Measurements from ENCODE around the gene ABCA1. TPM values are rescaled to one million over a fixed set of nuclear protein-coding genes. Genes with fewer than 3 reads are reported as not detected.
"Not testable (repeated sequence)": the region's sequence is repeated elsewhere in the genome, so short reads cannot be mapped to it uniquely, and the experiment has no call there.

Gene ABCA1
- total RNA-seq, 1 experiment from 2014 or later = 0.69 TPM

DNA sequence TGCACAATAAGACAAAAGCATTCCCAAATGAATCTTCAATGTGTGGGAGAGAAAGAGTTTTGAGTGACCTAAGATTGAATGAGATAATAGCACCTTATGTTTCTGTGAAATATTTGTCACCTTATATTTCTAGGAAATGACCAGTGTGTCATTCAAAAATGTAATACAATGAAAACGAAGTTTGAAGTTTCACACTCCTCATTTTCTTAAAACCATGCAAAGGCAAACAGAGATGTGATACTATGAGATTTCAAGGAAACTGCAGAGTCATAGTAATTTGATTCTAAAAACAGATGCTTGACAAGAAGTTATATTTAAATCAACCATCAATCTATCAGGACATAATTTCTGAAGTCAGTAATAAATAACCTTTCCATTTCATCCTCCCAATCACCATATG, 13.6 kb upstream of the ABCA1 start:
- Histone ChIP-seq H3K36me3 (ENCODE audit: insufficient read depth, low read length, poor library complexity, severe bottlenecking) (no peaks in the 10 kb centered on the region), H3K27me3 (replicated peaks; ENCODE audit: insufficient read depth, low read depth, low read length, poor library complexity) (no peaks in the 10 kb centered on the region), H3K27ac (ENCODE audit: low read depth, low read length, poor library complexity, severe bottlenecking) (no peak overlapping the region), H3K4me3 (ENCODE audit: low read depth, low read length, poor library complexity, severe bottlenecking) (no peak overlapping the region), H3K4me1 (ENCODE audit: insufficient read depth, low read length, poor library complexity, severe bottlenecking) (no peaks in the 10 kb centered on the region), H3K9me3 (ENCODE audit: low read depth, low read length, poor library complexity, severe bottlenecking) (no peaks in the 10 kb centered on the region)
- TF ChIP-seq, protein P1, sequence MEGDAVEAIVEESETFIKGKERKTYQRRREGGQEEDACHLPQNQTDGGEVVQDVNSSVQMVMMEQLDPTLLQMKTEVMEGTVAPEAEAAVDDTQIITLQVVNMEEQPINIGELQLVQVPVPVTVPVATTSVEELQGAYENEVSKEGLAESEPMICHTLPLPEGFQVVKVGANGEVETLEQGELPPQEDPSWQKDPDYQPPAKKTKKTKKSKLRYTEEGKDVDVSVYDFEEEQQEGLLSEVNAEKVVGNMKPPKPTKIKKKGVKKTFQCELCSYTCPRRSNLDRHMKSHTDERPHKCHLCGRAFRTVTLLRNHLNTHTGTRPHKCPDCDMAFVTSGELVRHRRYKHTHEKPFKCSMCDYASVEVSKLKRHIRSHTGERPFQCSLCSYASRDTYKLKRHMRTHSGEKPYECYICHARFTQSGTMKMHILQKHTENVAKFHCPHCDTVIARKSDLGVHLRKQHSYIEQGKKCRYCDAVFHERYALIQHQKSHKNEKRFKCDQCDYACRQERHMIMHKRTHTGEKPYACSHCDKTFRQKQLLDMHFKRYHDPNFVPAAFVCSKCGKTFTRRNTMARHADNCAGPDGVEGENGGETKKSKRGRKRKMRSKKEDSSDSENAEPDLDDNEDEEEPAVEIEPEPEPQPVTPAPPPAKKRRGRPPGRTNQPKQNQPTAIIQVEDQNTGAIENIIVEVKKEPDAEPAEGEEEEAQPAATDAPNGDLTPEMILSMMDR (conservative IDR thresholded peaks at IDR 0.05; ENCODE audit: low read depth, low read length) = no peak
- no peak for TF ChIP-seq EZH2 (IDR thresholded peaks at IDR 0.05; ENCODE audit: borderline replicate concordance, low read depth, low read length, poor library complexity, severe bottlenecking)
- no peak for DNase-seq (ENCODE audit: low spot score)
- no TSS peak for BruUV-seq (replicated peaks)
- ChIA-PET POLR2A (ENCODE audit: low non-redundant PET) (no interaction called here), CTCF (no interaction called here)
- intact Hi-C loops (cut with micrococcal nuclease; ENCODE audit: unreplicated experiment) = no loop called here

DNA sequence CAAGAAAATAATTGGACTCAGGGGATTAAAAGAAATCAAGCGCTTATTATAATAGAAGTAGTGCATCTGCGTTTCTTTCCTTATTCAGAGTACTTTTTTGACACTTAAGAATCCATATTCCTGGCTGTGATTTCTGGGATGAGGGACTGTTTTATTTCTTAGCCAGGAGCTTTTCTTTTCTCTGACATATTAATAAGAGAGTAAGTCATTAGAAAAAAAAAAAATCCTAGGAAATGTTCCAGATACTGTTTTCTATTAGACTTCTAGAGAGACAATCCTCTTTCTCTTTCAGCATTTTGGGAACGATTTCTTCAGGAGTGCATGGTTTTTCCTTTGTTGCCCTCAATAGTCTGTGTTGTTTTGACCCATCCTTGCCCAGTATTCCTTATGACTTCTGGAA, 8.3 kb upstream of the ABCA1 start:
- intact Hi-C loops (cut with micrococcal nuclease; ENCODE audit: unreplicated experiment) = no loop called here
- no peaks in the 10 kb centered on the region for H3K36me3 ChIP-seq (ENCODE audit: insufficient read depth, low read length, poor library complexity, severe bottlenecking)
- DNase-seq (ENCODE audit: low spot score) = no peak
- H3K27me3 ChIP-seq (replicated peaks; ENCODE audit: insufficient read depth, low read depth, low read length, poor library complexity) = no peaks in the 10 kb centered on the region
- no peaks in the 10 kb centered on the region for H3K9me3 ChIP-seq (ENCODE audit: low read depth, low read length, poor library complexity, severe bottlenecking)
- ChIA-PET POLR2A (ENCODE audit: low non-redundant PET) (no interaction called here), CTCF (no interaction called here)
- no peaks in the 10 kb centered on the region for H3K4me1 ChIP-seq (ENCODE audit: insufficient read depth, low read length, poor library complexity, severe bottlenecking)
- TF ChIP-seq EZH2 (IDR thresholded peaks at IDR 0.05; ENCODE audit: borderline replicate concordance, low read depth, low read length, poor library complexity, severe bottlenecking) = no peak
- BruUV-seq (replicated peaks) = no TSS peak
- H3K4me3 ChIP-seq (ENCODE audit: low read depth, low read length, poor library complexity, severe bottlenecking) = no peak overlapping the region
- H3K27ac ChIP-seq (ENCODE audit: low read depth, low read length, poor library complexity, severe bottlenecking) = no peak overlapping the region

DNA sequence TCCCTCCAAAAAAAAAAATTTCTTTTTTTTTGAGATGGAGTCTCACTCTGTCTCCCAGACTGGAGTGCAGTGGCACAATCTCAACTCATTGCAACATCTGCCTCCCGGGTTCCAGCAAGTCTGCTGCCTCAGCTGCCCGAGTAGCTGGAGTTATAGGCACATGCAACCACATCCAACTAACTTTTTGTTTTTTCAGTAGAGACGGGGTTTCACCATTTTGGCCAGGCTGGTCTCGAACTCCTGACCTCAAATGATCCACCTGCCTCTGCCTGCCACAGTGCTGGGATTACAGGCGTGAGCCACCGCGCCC, 7.5 kb upstream of the ABCA1 start:
- CTCF ChIA-PET; H3K9me3 ChIP-seq (ENCODE audit: low read depth, low read length, poor library complexity, severe bottlenecking); H3K27me3 ChIP-seq (replicated peaks; ENCODE audit: insufficient read depth, low read depth, low read length, poor library complexity); H3K36me3 ChIP-seq (ENCODE audit: insufficient read depth, low read length, poor library complexity, severe bottlenecking); H3K27ac ChIP-seq (ENCODE audit: low read depth, low read length, poor library complexity, severe bottlenecking); BruUV-seq (replicated peaks); H3K4me3 ChIP-seq (ENCODE audit: low read depth, low read length, poor library complexity, severe bottlenecking); H3K4me1 ChIP-seq (ENCODE audit: insufficient read depth, low read length, poor library complexity, severe bottlenecking); DNase-seq (ENCODE audit: low spot score); intact Hi-C loops (cut with micrococcal nuclease; ENCODE audit: unreplicated experiment); POLR2A ChIA-PET (ENCODE audit: low non-redundant PET): not testable (repeated sequence)

DNA sequence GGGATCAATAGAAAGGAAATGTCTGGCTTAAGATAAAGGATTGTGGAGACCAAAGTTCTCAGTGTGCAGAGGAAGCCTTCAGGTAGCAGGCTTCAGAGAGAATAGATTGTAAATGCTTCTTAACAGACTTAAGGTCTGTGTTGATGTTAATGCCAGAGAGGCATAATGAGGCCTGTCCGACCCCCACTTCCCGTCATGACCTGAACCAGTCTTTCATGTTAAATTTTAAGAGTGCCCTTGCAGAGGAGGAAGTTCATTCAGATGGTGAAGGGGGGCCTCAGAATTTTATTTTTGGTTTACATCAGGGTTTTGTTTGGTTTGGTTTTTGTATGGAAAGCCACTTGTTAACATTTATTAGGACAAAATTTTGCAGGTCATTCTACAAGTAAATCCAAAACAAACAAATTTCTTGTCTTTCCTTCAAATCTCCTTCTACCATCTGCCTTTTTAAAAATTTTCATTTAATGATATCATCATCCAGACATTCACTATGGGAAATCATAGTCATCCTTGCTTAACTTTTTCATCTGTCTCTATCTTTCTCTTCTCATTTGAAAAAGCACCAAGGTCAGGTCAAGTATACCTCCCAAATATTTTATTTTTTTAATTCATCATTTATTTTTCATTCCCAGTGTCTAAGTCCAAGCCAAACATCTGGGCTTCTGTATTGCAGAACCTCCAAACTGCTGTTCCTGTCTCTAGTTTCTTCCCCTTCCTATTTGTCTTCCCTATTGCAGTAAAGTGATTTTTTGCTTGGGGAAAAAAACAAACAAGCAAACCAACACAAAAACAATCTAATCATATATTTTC, 6.9 kb upstream of the ABCA1 start:
- TF ChIP-seq EZH2 (IDR thresholded peaks at IDR 0.05; ENCODE audit: borderline replicate concordance, low read depth, low read length, poor library complexity, severe bottlenecking) = no peak
- TF ChIP-seq, protein P1 (conservative IDR thresholded peaks at IDR 0.05; ENCODE audit: low read depth, low read length) = no peak
- DNase-seq (ENCODE audit: low spot score) = no peak
- H3K4me1 ChIP-seq (ENCODE audit: insufficient read depth, low read length, poor library complexity, severe bottlenecking) = no peaks in the 10 kb centered on the region
- BruUV-seq (replicated peaks) = no TSS peak
- ChIA-PET CTCF (no interaction called here), POLR2A (ENCODE audit: low non-redundant PET) (no interaction called here)
- no peak overlapping the region for H3K4me3 ChIP-seq (ENCODE audit: low read depth, low read length, poor library complexity, severe bottlenecking)
- H3K9me3 ChIP-seq (ENCODE audit: low read depth, low read length, poor library complexity, severe bottlenecking) = no peaks in the 10 kb centered on the region
- no peaks in the 10 kb centered on the region for H3K27me3 ChIP-seq (replicated peaks; ENCODE audit: insufficient read depth, low read depth, low read length, poor library complexity)
- intact Hi-C loops (cut with micrococcal nuclease; ENCODE audit: unreplicated experiment) = no loop called here
- no peaks in the 10 kb centered on the region for H3K36me3 ChIP-seq (ENCODE audit: insufficient read depth, low read length, poor library complexity, severe bottlenecking)
- H3K27ac ChIP-seq (ENCODE audit: low read depth, low read length, poor library complexity, severe bottlenecking) = no peak overlapping the region

DNA sequence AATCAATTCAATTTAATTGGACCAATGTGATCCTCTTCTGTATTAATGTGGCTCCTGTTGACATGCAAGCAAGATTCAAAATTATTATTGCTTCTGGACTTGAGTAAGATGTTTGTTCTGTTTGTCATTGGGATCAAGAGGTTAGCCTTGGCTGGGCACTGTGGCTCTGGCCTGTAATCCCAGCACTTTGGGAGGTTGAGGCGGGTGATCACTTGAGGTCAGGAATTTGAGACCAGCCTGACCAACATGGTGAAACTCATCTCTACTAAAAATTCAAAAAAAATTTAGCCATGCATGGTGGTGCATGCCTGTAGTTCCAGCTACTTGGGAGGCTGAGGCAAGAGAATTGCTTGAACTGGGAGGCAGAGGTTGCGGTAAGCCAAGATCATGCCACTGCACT, 5.1 kb upstream of the ABCA1 start:
- CTCF ChIA-PET; H3K27me3 ChIP-seq (replicated peaks; ENCODE audit: insufficient read depth, low read depth, low read length, poor library complexity): not testable (repeated sequence)

More for the DNA sequence above, 5.1 kb upstream of the ABCA1 start:
- POLR2A ChIA-PET (ENCODE audit: low non-redundant PET); H3K27ac ChIP-seq (ENCODE audit: low read depth, low read length, poor library complexity, severe bottlenecking); H3K9me3 ChIP-seq (ENCODE audit: low read depth, low read length, poor library complexity, severe bottlenecking); H3K4me3 ChIP-seq (ENCODE audit: low read depth, low read length, poor library complexity, severe bottlenecking); DNase-seq (ENCODE audit: low spot score); BruUV-seq (replicated peaks); H3K36me3 ChIP-seq (ENCODE audit: insufficient read depth, low read length, poor library complexity, severe bottlenecking); intact Hi-C loops (cut with micrococcal nuclease; ENCODE audit: unreplicated experiment); H3K4me1 ChIP-seq (ENCODE audit: insufficient read depth, low read length, poor library complexity, severe bottlenecking): not testable (repeated sequence)
